Measurements from ENCODE around the gene CASP7. TPM values are rescaled to one million over a fixed set of nuclear protein-coding genes. Genes with fewer than 3 reads are reported as not detected.

CASP7 gene
- total and polyA plus RNA-seq, 2 of the 8 experiments (the other 6 are each of a cell fraction or from before 2014, with no cell fraction given), result 2.3 to 4.1 TPM

- H3K27me3 ChIP-seq (replicated peaks in 1 of 4; ENCODE audit: control insufficient read depth in 3 of 4, extremely low read depth in 1 of 4, insufficient read depth in 3 of 4, low read length in 3 of 4), result no peaks in the 10 kb centered on the region
- FAIRE-seq (no peak), DNase-seq (ENCODE audit: low read depth in 1 of 2, low spot score in 2 of 2) (no peak)
- H3K79me1 ChIP-seq (ENCODE audit: low read depth, low read length), result no peaks in the 10 kb centered on the region
- H3K23me2 ChIP-seq (ENCODE audit: low read depth, low read length), result no peaks in the 10 kb centered on the region
- no peak overlapping the region for H3K4me2 ChIP-seq (ENCODE audit: insufficient read depth in 1 of 2, low read depth in 2 of 2, low read length in 2 of 2)
- H3K14ac ChIP-seq (ENCODE audit: insufficient read length), result no peak overlapping the region
- no peak overlapping the region for H2AK5ac ChIP-seq (ENCODE audit: low read depth, low read length)
- H4K8ac ChIP-seq (ENCODE audit: extremely low read depth, insufficient read depth, low read length), result no peak overlapping the region
- H2BK120ac ChIP-seq (replicated peaks; ENCODE audit: low read depth, low read length), result no peak overlapping the region
- no peak overlapping the region for H3K4me3 ChIP-seq (ENCODE audit: extremely low read depth in 1 of 4, insufficient read depth in 2 of 4, low read depth in 3 of 4, low read length in 4 of 4)
- H4K20me1 ChIP-seq (replicated peaks in 1 of 2; ENCODE audit: control insufficient read depth in 1 of 2, insufficient read depth in 2 of 2, low read length in 2 of 2), result no peaks in the 10 kb centered on the region
- WGBS, 2 experiments (ENCODE audit: extremely low coverage in 1 of 2, insufficient coverage in 1 of 2, insufficient read length in 1 of 2, insufficient replicate concordance in 2 of 2, low coverage in 1 of 2, low lambda C conversion rate in 2 of 2, missing lambda C conversion rate in 1 of 2), result 93% methylated on average over 1 of the region's 1 CpG; no CpG with 5 or more reads in 1 of the 2 experiments
- H2BK12ac ChIP-seq (ENCODE audit: low read depth, low read length), result no peak overlapping the region
- POLR2A ChIA-PET (ENCODE audit: partially characterized antibody), result no interaction called here
- no peaks in the 10 kb centered on the region for H3K36me3 ChIP-seq (ENCODE audit: control insufficient read depth in 2 of 4, insufficient read depth in 4 of 4, low read length in 3 of 4)
- CTCF ChIA-PET (ENCODE audit: partially characterized antibody), result interaction anchor here (1.0 to 1.7 kb wide), 3 partner anchors 16 to 120 kb away, joined by 3 to 6 read pairs (median 5); no protein-coding TSS in a partner anchor
- no peak overlapping the region for H3K4ac ChIP-seq (replicated peaks; ENCODE audit: insufficient read length, low read depth, low read length)
- no peak overlapping the region for H4K91ac ChIP-seq (replicated peaks; ENCODE audit: insufficient read length, low read length)
- no peak overlapping the region for H2BK5ac ChIP-seq (ENCODE audit: low read depth, low read length)
- H3K18ac ChIP-seq (ENCODE audit: extremely low read depth, low read length), result no peak overlapping the region
- H3K79me2 ChIP-seq (ENCODE audit: control insufficient read depth in 1 of 2, insufficient read depth in 2 of 2, low read length in 2 of 2), result no peaks in the 10 kb centered on the region
- H3K9ac ChIP-seq (replicated peaks in 1 of 4; ENCODE audit: extremely low read depth in 1 of 4, low read depth in 3 of 4, low read length in 3 of 4), result no peak overlapping the region
- no peak overlapping the region for H3K23ac ChIP-seq (ENCODE audit: insufficient read length)
- TF ChIP-seq MAX (IDR thresholded peaks at IDR 0.05) (no peak), JUN (IDR thresholded peaks at IDR 0.05; ENCODE audit: low read depth, low read length) (no peak), SP2 (IDR thresholded peaks at IDR 0.05; ENCODE audit: low read length) (no peak), KDM1A (IDR thresholded peaks at IDR 0.05; ENCODE audit: borderline replicate concordance, low read length) (no peak), CBX5 (IDR thresholded peaks at IDR 0.05; ENCODE audit: low read depth, low read length) (no peak), KDM5A (IDR thresholded peaks at IDR 0.05; ENCODE audit: low read length) (no peak), RBBP5 (IDR thresholded peaks at IDR 0.05; ENCODE audit: borderline replicate concordance, low read depth, low read length) (no peak), CTBP2 (IDR thresholded peaks at IDR 0.05; ENCODE audit: borderline replicate concordance, insufficient read depth, insufficient read length, low read length) (no peak), YY1 (IDR thresholded peaks at IDR 0.05; ENCODE audit: low read depth, low read length) (no peak), RAD21 (IDR thresholded peaks at IDR 0.05 in 1 of 2, conservative IDR thresholded peaks at IDR 0.05 in 1 of 2; ENCODE audit: low read depth in 2 of 2, low read length in 2 of 2) (no peak), BACH1 (IDR thresholded peaks at IDR 0.05; ENCODE audit: low read length) (no peak)
- no peak overlapping the region for H3K27ac ChIP-seq (ENCODE audit: low read depth, low read length)
- peaks cover 0 to 2% (median 0%) of the 10 kb centered on the region in 4 experiments; a peak in 1 of 7 replicates for H3K4me1 ChIP-seq (replicated peaks in 1 of 4; ENCODE audit: control insufficient read depth in 3 of 4, insufficient read depth in 4 of 4, low read length in 3 of 4)
- H2AFZ ChIP-seq (ENCODE audit: low read length), result no peak overlapping the region
- no peak overlapping the region for H4K5ac ChIP-seq (ENCODE audit: insufficient read length, low read depth, low read length)
- H3K56ac ChIP-seq (replicated peaks; ENCODE audit: insufficient read length, low read depth, low read length), result no peak overlapping the region
- H2BK20ac ChIP-seq (ENCODE audit: low read length), result no peak overlapping the region
- no peak overlapping the region for H2BK15ac ChIP-seq (ENCODE audit: low read length)
- H3K9me3 ChIP-seq (ENCODE audit: insufficient read depth in 2 of 2, low read depth in 1 of 2, low read length in 1 of 2), result no peaks in the 10 kb centered on the region
Measured at GRCh38 chr10:113736576-113736975, 56.9 kb downstream of the CASP7 start.
